GM18951 (cell line): ENCODE measurements around the gene MBNL2.
"Not testable (repeated sequence)": the region's sequence is repeated elsewhere in the genome, so short reads cannot be mapped to it uniquely, and the experiment has no call there.

Source experiments
- POLR2A ChIP-seq: IDR thresholded peaks from 4 replicates; pipeline ENCODE4 v1.6.1; 2011; ENCODE audit warnings: mild to moderate bottlenecking; ENCODE audit not compliant: insufficient read length, insufficient read depth; ENCODE audit errors: extremely low read depth
- in situ Hi-C: fragments of 300-500 bp; cut with MboI; formaldehyde crosslinking; loops from one replicate; pipeline ENCODE4 v1.12.0; 2022; ENCODE audit warnings: low sequenced_read_pairs, mixed read lengths, inconsistent platforms; ENCODE audit not compliant: unreplicated experiment

The MBNL2 gene

DNA sequence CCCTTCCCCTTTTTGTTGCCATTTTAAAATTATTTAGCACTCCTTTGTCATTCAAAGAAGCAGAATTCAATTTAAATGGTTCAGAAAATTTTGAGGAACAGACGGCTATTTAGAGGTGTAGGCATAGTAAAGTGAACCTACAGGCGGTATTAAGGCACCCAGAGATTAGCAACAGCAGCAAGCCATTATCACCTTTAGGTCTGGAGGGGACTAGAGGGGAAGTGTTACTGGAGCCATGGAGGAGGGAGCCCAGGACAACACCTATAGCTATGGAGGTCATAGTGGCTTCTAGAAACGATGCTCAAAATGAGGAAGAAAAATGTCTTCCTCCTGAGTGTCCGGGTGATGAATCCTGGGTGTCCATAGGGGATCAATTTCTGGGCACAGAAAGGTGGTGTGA lies 25.8 kb upstream of the MBNL2 start:
- in situ Hi-C loops: no loop called here
- TF ChIP-seq POLR2A: no peak

DNA sequence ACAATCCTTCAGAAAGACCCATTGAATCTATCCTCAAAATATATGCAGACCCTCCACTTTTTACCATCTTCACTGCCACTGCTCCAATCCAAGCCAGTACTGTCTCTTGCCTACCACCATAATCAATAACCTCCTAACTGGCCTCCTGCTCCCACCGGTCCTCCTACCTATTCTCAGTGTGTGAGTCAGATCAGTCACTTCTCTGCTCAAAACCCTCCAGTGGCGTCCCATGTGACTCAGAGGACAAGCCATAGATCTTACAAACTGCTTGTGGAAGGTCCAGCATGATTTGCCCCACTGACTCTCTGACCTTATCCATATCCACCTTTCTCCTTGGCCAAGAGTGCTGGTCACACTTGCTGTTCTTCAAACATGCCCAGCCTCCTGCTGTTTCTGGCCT lies 23.4 kb upstream of the MBNL2 start:
- no peak for TF ChIP-seq POLR2A
- in situ Hi-C loops: no loop called here

DNA sequence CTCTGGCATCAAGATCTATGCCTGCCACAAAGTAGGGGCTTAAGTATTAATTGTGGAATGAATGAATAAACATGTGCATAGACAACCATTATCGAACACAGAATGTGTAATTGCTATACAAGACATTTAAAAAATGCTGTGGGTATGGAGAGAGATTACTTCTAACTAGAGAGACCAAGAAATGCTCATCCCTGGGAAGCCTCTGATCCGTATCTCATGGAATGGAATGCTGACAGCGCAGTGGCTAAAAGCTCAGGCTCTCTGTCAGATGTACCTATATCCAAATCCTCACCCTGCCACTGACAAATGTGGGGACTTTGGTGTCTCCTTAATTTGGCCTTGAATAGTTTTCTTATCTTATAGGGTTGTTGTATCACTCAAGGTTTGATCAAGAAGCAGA lies 22.7 kb upstream of the MBNL2 start:
- TF ChIP-seq POLR2A: no peak
- in situ Hi-C loops: no loop called here

DNA sequence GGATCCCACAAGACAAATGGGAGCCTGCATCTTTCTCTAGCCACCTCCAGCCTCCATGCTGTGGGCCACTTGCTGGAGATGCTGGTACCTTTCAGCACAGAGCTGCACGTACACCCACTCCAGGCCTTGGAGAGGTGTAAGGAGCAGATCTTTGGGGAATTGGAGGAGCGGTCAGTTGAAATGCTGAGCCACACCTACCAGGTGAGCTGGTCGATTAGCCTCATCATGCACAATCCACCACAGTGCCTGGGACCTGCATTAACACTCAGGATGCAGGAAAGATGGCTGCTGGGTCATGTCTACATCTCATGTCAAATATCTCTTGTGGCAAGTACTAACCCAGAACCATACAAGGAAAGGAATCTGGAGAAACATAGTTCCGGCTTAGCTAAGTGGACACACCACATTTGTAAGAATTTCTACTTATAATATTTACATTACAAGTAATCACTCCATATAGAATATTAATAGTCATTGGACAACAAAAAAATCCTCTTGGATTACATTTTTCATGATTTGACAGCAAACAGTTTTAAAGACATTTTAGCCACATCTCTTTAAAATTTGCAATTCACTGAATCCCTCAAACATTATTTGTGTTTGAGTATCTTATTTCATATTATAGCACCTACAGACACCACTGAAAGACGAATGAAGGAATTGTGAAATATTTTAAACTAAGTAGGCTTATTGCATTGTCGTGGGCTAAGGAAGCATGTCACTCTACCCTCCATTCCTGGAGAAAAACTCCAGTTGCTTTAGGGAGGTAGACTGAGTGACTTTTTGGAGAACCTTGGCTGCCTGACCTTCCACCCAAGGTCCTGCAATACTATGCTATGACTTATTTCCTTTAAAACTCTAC lies 21.8 kb upstream of the MBNL2 start:
- in situ Hi-C loops: no loop called here

DNA sequence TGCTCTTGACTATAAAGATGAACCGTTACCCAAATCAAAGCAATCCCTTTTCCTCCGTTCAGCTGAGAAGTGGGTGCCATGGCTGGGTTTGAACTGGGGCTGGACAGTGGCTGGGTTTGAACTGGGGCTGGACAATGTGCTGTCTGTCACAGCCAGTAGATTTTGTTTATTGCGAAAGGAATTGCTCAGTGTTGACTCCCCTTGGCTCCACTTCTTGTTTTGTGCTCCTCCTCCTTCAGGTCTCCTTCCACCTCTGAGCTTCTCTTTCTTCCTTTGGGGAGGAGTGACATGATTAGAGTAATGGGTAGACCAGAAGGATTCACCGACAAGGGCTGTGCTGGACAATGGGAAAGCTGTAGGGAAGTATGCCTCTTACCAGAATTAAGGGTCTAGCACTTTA lies 19.4 kb upstream of the MBNL2 start:
- in situ Hi-C loops: no loop called here
- TF ChIP-seq POLR2A: no peak

More for the DNA sequence above, 21.8 kb upstream of the MBNL2 start:
- TF ChIP-seq POLR2A: no peak

DNA sequence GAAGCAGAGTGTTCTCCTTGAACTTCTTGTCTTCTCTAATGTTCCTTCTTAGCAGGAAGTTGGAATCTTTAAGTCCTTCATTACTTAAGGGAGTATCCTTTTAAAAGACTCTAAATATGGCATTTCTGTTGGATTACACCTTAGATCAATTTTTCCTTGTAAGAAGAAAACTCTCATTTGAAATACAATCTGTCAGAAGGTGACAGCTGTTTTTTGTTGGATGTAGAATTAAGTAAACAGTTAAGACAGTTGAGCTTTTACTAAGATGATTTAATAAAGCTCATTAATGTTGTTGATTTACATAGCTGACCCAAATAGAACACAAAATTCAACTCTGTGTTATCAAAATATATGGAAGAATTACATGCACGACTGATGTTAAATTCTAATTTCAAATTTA lies 16.7 kb upstream of the MBNL2 start:
- TF ChIP-seq POLR2A: no peak
- in situ Hi-C loops: no loop called here

DNA sequence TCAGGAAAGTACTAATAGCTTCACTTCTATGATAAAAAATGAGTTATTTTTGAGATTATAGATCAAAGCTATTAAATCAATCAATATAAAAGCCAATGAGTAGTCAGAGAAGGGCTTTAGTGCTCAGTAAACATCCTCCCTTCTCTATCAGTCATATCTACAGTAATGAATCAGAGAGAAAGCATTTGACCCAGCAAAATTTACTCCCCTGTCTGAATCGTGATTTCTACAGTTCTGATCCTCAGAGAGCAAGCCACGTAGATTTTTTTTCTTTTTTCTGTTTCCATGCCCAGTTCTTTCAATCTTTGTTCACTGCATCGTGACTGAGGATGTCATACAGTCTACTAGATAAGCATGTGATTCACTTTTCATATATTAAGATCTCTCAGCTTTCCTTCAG lies 16.2 kb upstream of the MBNL2 start:
- in situ Hi-C loops: no loop called here
- TF ChIP-seq POLR2A: no peak

DNA sequence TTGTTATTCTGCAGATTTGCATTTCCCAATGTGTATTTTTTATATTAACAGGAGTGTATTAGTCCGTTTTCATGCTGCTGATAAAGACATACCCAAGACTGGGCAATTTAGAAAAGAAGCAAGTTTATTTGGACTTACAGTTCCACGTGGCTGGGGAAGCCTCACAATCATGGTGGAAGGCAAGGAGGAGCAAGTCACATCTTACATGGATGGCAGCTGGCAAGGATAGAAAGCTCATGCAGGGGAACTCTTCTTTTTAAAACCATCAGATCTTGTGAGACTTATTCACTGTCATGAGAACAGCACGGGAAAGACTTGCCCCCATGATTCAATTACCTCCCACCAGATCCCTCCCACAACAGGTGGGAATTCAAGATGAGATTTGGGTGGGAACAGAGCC lies 14.9 kb upstream of the MBNL2 start:
- in situ Hi-C loops: not testable (repeated sequence)

DNA sequence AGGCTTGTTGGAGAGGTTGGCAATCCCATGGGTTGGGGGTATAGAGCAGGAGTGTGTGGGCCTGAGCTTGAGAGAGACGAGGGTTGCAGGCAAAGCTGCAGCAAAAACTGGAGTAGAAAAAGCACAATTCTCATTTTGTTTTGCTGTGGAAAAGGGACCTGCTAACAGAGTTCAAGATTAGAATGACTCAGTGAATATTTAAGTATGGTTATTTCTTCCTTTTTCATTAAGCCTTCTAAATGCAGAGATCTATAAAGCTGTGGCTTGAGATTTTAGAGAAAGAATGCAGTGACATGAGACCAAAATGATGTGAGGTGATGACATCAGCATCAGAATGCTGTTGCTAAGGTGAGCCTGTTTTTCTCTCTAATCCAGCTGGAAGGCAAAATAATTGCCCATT lies 10.8 kb upstream of the MBNL2 start:
- TF ChIP-seq POLR2A: no peak
- in situ Hi-C loops: no loop called here

DNA sequence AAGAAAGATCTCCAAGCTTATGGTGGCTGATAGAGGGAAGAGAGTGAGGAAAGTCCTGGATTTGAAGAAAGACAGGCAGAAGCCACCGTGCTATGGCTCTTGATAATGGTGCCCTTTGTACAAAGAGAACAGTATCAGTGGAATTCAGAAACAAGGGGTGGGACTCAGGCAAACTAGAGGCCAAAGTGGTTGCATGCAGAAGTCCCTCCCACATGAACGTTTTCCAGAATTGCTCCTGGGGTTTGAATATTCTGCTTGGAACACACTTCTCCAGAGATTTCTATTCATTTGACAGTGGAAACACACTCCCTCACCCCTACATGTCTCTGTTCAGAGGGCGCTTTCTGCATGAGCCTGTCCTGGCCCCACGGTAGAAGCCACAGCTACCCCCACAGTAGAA lies 10.1 kb upstream of the MBNL2 start:
- TF ChIP-seq POLR2A: no peak
- in situ Hi-C loops: no loop called here

DNA sequence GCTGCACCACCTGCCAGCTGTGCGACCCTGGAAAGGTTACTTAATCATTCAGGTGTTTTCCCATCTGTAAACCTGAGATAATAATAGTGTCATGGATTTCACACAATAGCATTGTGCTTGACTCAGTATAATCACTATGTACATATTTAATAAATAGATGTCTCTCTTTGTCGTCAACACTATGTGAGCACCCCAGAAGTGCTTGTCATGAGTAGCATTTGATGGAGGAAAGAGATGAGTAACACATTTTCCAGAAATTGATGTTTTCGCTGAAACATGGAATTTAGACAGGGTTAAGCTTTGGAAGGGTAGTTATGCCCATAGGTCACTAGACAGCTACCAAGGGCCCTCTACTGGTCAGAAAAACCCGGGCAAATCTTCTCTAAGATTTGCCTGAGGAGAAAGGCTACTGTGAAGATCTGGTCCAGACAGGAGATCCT lies 9.5 kb upstream of the MBNL2 start:
- in situ Hi-C loops: no loop called here
- no peak for TF ChIP-seq POLR2A

DNA sequence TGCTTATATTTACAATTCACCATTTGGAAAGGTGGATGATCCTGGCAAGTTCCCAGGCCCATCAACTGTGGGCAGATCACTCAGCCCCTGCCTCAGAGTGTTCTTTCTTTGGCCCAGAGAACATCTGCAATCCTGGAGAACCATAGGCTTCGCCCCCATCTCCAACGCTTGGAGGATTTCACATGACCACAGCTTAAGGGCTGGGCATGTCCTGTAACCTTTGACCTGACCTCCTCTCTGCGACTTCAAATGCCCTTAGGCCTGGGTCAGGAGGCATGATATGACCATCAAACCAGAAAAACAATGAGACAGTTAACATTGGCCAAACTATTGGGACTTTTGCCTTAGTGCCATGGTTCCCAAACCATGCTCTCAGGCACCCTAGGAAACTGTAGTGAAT lies 7.2 kb upstream of the MBNL2 start:
- in situ Hi-C loops: no loop called here
- no peak for TF ChIP-seq POLR2A

DNA sequence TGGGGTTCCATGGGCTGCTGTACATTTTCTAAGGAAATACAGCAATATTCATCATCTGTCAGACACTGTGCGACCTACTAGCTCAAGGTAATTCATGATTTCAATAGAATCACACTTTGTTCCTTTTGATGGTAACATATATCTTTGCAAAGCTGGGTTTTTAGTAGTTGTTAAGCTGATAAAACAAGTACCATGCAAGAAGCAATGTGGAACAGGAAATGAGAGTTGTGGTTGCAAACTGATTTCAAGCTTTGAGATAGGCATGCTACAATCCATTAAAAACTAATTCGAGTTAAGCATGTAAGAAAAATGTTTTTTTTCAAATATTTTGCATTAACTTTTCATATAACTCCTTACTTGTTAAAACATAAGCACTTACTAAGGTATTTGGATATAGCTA lies 6.8 kb upstream of the MBNL2 start:
- in situ Hi-C loops: no loop called here
- no peak for TF ChIP-seq POLR2A

DNA sequence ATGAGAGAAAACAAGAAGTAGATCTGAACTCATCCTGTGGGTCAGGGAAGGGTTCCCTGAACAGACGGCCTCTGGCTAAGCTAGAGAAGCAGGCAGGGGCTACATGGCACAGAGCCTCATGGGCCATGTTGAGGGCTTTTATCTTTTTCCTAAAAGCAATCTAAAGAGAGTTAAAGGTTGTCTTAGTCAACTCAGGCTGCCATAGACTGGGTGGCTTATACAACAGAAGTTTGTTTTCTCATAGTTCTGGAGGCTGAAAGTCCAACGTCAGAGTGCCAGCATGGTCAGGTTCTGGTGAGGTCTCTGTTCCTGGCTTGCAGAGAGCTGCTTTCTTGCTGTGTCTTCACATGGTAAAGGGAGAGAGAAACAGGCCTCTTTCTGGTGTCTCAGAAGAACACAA lies 2.9 kb upstream of the MBNL2 start:
- TF ChIP-seq POLR2A: no peak
- in situ Hi-C loops: no loop called here
